ENCODE results near the gene TSSK2.

DNA sequence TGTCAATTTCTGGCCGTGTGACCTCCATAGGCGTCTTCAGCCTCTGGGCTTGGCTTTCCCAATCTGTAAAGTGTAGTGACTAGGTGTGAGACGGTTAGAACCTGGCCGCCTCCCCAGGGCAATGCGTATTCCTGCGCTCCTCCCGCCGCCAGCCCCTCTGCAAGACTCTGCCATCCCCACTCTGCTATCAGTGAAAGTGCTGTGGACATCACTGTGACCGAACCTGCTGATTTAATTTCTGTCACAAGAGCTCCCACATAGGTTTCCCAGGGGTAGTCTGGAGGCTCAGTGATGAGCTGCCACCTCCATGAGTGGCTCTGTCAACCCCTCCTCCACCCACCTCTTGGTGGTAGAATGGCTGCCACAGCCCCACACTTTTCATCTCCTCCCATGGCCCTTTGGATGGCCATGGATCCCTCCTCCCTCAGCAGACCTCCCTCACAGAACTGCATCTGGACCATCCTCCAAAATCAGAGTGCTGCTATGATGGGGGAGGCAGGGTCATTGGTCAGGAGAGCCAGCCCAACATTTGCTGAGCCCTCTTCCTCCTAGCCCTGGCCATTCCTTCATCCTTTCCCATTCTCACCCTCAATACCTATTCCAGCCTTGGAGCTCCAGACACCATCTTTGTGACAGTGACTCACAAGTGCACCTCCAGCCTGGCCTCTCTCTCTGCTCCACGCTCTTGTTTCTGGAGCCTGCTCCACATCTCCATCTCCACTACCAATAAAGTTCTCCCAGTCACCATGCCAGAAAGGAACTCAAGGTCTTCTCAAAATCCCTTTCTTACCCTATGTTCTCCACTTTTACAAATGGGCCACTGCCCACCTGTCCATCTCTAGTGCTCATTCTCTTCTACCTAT, 20.5 kb downstream of the TSSK2 start:
- TF ChIP-seq, protein P1, sequence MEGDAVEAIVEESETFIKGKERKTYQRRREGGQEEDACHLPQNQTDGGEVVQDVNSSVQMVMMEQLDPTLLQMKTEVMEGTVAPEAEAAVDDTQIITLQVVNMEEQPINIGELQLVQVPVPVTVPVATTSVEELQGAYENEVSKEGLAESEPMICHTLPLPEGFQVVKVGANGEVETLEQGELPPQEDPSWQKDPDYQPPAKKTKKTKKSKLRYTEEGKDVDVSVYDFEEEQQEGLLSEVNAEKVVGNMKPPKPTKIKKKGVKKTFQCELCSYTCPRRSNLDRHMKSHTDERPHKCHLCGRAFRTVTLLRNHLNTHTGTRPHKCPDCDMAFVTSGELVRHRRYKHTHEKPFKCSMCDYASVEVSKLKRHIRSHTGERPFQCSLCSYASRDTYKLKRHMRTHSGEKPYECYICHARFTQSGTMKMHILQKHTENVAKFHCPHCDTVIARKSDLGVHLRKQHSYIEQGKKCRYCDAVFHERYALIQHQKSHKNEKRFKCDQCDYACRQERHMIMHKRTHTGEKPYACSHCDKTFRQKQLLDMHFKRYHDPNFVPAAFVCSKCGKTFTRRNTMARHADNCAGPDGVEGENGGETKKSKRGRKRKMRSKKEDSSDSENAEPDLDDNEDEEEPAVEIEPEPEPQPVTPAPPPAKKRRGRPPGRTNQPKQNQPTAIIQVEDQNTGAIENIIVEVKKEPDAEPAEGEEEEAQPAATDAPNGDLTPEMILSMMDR (IDR thresholded peaks at IDR 0.05; ENCODE audit: control extremely low read depth in 1 of 3, insufficient read depth in 1 of 3, low read depth in 1 of 3, low read length in 3 of 3): no peak
- TF ChIP-seq EZH2 (IDR thresholded peaks at IDR 0.05; ENCODE audit: low read depth, low read length, severe bottlenecking) (no peak), GABPA (IDR thresholded peaks at IDR 0.05; ENCODE audit: borderline replicate concordance, insufficient read depth, low read length) (no peak), NRF1 (IDR thresholded peaks at IDR 0.05; ENCODE audit: low read depth, low read length) (no peak), YY1 (IDR thresholded peaks at IDR 0.05; ENCODE audit: low read depth, low read length) (no peak), JUND (IDR thresholded peaks at IDR 0.05; ENCODE audit: low read length) (no peak), EGR1 (IDR thresholded peaks at IDR 0.05; ENCODE audit: borderline replicate concordance, low read depth, low read length) (no peak), HDAC6 (IDR thresholded peaks at IDR 0.05; ENCODE audit: low read depth, low read length) (no peak)

Measured in H1 (cell line).